ENCODE measurements around the gene NENF.

Gene NENF

GRCh38 chr1:212431644-212432043 lies 1.1 kb upstream of the NENF start:
- DNase-seq (ENCODE audit: low read depth) = no peak

GRCh38 chr1:212432272-212432660 lies 454 bp upstream of the NENF start:
- no peak for DNase-seq (ENCODE audit: low read depth)

GRCh38 chr1:212433577-212434462 lies 1.1 kb downstream of the NENF start:
- no peak for DNase-seq (ENCODE audit: low read depth)

GRCh38 chr1:212434992-212435391 lies 2.3 kb downstream of the NENF start:
- no peak for DNase-seq (ENCODE audit: low read depth)

GRCh38 chr1:212437179-212437798 lies 4.6 kb downstream of the NENF start:
- no peak for DNase-seq (ENCODE audit: low read depth)

- no peak for DNase-seq (ENCODE audit: low read depth)
Observed at GRCh38 chr1:212438831-212439237, 6.1 kb downstream of the NENF start.

GRCh38 chr1:212440419-212440818 lies 7.7 kb downstream of the NENF start:
- no peak for DNase-seq (ENCODE audit: low read depth)

- no peak for DNase-seq (ENCODE audit: low read depth)
Observed at GRCh38 chr1:212442408-212442807, 9.7 kb downstream of the NENF start.

GRCh38 chr1:212446333-212446732 lies 13.6 kb downstream of the NENF start:
- DNase-seq (ENCODE audit: low read depth) = no peak

GRCh38 chr1:212447478-212447877 lies 14.8 kb downstream of the NENF start:
- no peak for DNase-seq (ENCODE audit: low read depth)

GRCh38 chr1:212450331-212450881 lies 17.7 kb downstream of the NENF start:
- DNase-seq (ENCODE audit: low read depth) = no peak

- DNase-seq (ENCODE audit: low read depth) = no peak
Observed at GRCh38 chr1:212451416-212452322, 18.9 kb downstream of the NENF start.

- DNase-seq (ENCODE audit: low read depth) = no peak
Observed at GRCh38 chr1:212452323-212453155, 19.8 kb downstream of the NENF start.

GRCh38 chr1:212453156-212453857 lies 20.6 kb downstream of the NENF start:
- no peak for DNase-seq (ENCODE audit: low read depth)

GRCh38 chr1:212454741-212455140 lies 22.0 kb downstream of the NENF start:
- DNase-seq (ENCODE audit: low read depth) = no peak

GRCh38 chr1:212455401-212455800 lies 22.7 kb downstream of the NENF start:
- no peak for DNase-seq (ENCODE audit: low read depth)

- DNase-seq (ENCODE audit: low read depth) = peak; percentile 66
Observed at GRCh38 chr1:212455803-212456528, 23.2 kb downstream of the NENF start.

- DNase-seq (ENCODE audit: low read depth) = peak; percentile 10
Observed at GRCh38 chr1:212457740-212458338, 25.1 kb downstream of the NENF start.

- DNase-seq (ENCODE audit: low read depth) = no peak
Observed at GRCh38 chr1:212458817-212459216, 26.1 kb downstream of the NENF start.

Data from activated T-helper 1 cell treated with Interleukin-2 at 50 U/mL for 16 hours (primary cell).